HL-60/S4 treated with phorbol 12-myristate 13-acetate at 8.2 ng/mL for 4 days and 3 days (cell line): ENCODE data around the gene NEDD4L.

Experiments used
- in situ Hi-C: fragments of 300-500 bp; cut with MboI; formaldehyde crosslinking; loops from 2 replicates; pipeline ENCODE4 v1.15.0; 2022; ENCODE audit warnings: low sequenced_read_pairs

NEDD4L gene

DNA sequence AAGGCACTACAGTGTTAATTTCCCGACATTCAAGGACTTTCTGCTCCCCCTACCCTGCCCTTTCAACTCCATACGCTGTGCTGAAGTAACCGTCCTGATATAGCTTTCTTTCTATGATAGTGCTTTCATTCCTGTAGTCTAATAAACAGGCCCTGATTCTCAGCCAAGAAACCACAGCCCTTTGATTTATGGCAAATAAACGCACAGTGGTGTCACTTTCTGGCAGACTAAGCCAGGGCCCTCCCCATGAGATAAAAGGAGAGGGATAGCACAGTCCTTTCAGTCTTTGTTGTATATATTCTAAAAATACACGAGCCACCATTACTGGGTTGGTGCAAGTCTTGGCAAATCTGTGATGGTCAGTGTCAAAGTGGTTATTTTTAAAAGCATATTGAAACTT lies 293.7 kb downstream of the NEDD4L start:
- in situ Hi-C loops = no loop called here

DNA sequence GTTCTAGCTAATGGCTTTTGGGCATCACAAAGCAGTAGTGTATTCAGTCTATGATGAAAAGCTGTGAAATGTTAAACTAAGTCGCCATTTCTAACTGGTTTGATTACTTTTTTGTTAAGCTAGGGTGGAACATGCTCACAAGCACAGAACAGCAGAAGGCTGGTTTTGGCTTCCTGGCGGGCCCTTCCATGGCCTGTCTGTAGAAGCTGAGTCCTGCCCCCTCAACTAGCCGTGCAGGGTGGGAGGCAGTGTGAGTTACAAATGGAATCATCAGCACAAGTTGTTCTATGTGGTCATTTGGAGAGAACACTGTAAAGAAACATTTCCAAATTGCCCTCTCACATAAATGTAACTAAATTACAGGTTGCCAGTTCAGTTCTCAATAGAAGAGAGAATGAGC lies 294.1 kb downstream of the NEDD4L start:
- in situ Hi-C loops = no loop called here

GRCh38 chr18:58338961-58339592 lies 295.1 kb downstream of the NEDD4L start:
- in situ Hi-C loops = no loop called here

DNA sequence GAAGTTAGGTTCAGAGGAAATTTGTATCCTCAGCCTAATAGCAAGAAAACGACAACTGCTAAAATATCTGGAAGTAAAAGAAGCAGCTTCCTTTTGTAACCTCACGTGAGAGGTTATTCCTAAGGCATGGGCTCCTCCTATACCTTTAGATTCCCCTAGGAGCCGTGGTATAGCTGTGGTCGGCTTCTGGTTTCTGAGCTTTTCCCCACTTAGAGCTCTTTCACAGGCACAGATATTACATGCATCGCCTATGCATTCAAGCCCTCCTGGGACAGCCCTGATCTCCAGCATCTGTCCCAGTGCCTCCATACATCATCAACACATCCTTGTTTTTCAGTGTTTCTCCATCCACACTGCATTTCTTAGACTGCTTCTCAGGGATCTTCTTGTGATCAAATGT lies 295.9 kb downstream of the NEDD4L start:
- in situ Hi-C loops = no loop called here

DNA sequence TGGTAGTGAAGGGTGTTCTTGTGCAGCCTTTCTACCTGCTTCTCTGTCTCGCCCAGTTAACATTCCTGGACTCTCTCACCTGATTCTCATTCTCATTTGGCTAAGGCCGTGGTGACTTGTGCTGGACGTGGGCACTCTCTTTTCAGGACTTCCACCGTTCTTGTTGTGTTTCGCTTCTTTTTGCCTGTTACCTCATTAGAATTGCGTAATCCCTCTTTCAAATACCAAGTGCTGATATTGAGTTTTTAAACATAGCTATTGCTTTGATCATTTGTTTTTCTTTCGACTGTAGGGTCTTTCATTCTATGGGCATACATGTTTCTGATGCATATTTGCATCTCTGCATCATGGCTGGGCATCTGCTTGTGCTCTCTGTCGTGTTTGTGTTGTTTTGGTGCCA lies 297.9 kb downstream of the NEDD4L start:
- in situ Hi-C loops = no loop called here

DNA sequence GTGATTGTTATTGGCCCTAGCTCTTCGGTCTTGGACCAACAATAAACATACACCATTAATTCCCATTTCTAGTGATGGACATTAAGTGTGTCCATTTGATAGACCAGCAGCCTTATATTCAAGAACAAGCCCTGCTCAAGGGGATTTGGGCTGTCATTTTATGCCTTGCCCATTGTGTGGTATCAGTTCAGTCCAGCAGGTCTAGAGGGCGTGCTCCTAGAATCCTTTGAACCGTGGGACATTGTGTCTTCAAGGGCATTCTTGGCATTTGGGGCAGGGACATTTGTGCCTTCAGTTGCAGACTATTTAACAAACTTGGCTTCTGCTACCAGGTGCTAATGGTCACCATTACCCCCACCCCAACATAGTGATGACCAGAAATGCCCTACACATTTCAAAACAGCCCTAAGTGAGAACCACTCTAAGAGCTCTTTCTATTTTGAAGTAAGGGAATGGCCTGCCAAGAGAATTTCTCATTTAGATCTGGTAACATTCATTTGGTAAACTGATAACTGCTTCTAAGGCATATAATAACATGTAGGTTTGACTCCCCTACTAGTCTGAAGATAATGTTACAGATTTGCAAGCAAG lies 300.1 kb downstream of the NEDD4L start:
- in situ Hi-C loops = no loop called here

GRCh38 chr18:58344861-58345463 lies 300.9 kb downstream of the NEDD4L start:
- in situ Hi-C loops = no loop called here

GRCh38 chr18:58345875-58346274 lies 301.8 kb downstream of the NEDD4L start:
- in situ Hi-C loops = no loop called here

- in situ Hi-C loops = no loop called here
These were observed 303.1 kb downstream of the NEDD4L start for GRCh38 chr18:58347135-58347534.

DNA sequence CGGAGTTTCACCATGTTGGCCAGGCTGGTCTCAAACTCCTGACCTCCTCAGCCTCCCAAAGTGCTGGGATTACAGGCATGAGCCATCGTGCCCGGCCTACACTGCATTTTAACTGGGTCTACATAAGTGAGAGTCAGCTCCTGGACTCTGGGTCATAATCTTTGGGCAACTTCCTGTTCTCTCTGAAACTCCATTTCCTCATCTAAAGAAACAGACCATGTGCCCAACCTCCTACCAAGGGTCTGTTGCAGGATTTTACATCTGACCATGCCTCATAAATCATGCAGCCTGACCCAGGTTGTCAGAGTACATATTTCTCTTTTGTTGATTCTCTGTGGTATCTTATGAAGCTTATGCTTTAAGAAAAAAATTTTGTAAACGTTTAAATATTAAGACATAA lies 304.5 kb downstream of the NEDD4L start:
- in situ Hi-C loops = no loop called here

- in situ Hi-C loops = no loop called here
These were observed 304.9 kb downstream of the NEDD4L start for GRCh38 chr18:58348951-58349350.

- in situ Hi-C loops = no loop called here
These were observed 305.6 kb downstream of the NEDD4L start for GRCh38 chr18:58349650-58350049.

DNA sequence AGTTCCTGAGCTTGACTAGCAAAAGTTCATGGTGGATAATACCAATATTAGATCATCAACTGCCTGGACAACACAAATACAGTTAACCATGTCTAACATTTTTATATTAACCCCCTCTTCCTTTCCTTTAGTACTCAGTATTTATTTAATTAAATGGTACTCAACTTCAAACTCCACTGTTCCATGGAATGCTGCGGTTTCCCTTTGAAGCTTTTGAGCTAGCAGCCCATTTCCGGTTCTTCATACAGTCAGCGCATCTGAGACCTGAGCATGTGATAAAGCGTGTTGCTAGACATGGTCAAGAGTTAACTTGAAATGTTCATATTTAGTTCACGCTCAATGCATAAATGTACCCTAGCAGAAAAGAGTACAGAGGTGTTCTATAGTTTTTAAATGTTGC lies 306.5 kb downstream of the NEDD4L start:
- in situ Hi-C loops = no loop called here

- in situ Hi-C loops = no loop called here
These were observed 307.8 kb downstream of the NEDD4L start for GRCh38 chr18:58351776-58352175.

DNA sequence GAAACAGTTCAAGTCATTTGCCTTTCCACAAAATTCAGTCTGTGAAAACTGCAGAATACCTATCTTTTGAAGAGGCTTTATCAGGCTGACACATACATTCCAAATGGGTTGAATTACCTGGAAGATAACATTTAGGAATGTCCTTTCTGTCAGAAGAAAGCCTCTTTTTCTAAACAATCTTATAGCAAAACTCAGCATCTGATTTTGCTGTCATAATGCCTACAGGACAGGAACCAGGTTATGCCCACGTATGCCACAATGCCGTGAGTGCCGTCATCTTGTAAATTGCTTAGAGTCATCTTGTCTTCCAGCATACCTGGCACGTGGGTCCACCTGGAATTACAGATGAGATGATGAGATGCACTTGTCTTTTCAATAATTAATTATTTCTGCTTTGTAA lies 309.6 kb downstream of the NEDD4L start:
- in situ Hi-C loops = no loop called here

GRCh38 chr18:58354051-58354450 lies 310.0 kb downstream of the NEDD4L start:
- in situ Hi-C loops = no loop called here

- in situ Hi-C loops = no loop called here
These were observed 310.8 kb downstream of the NEDD4L start for GRCh38 chr18:58354791-58355190.

- in situ Hi-C loops = no loop called here
These were observed 311.2 kb downstream of the NEDD4L start for GRCh38 chr18:58355243-58355642.

GRCh38 chr18:58359218-58359617 lies 315.2 kb downstream of the NEDD4L start:
- in situ Hi-C loops = no loop called here

- in situ Hi-C loops = no loop called here
These were observed 315.6 kb downstream of the NEDD4L start for GRCh38 chr18:58359620-58360019.

- in situ Hi-C loops = no loop called here
These were observed 316.3 kb downstream of the NEDD4L start for GRCh38 chr18:58360324-58360723.

GRCh38 chr18:58361212-58361611 lies 317.2 kb downstream of the NEDD4L start:
- in situ Hi-C loops = no loop called here
